A549 (cell line): Measurements from ENCODE around the gene XRRA1. TPM values are rescaled to one million over a fixed set of nuclear protein-coding genes. Genes with fewer than 3 reads are reported as not detected.
"Not testable (repeated sequence)": the region's sequence is repeated elsewhere in the genome, so short reads cannot be mapped to it uniquely, and the experiment has no call there.

Experiments used
- ATAC-seq, 2 experiments: fragments of 200-7000 bp in 1 of 2; fragments of >200 bp in 1 of 2; cut with Nextera tagmentation in 1 of 2; cut with Tn5 transposase in 1 of 2; 3 replicates each; pipeline versions ENCODE4 v1.8.0 to v1.9.1; 2018 to 2020; ENCODE audit warnings: mild to moderate bottlenecking in 1 of 2, moderate library complexity in 1 of 2
- CTCF ChIA-PET: fragments of 300-600 bp; sonication (Branson Sonifier 250); formaldehyde crosslinking; extraction: SDS; loops from one replicate; lab custom pipeline; 2021; ENCODE audit warnings: antibody characterized with exemption, inconsistent platforms; lab: Yijun Ruan, JAX
- POLR2A ChIA-PET: fragments of 350-600 bp; formaldehyde crosslinking; extraction: SDS; loops from one replicate; lab custom pipeline; 2021; ENCODE audit warnings: antibody characterized with exemption, inconsistent platforms; lab: Yijun Ruan, JAX
- DNase-seq, 2 experiments: peaks; one replicate each; pipeline versions ENCODE4 v3.0.0 to v3.0.0-alpha.2; 2011 to 2016; ENCODE audit warnings: low read depth in 1 of 2, low spot score in 1 of 2
- FAIRE-seq: peaks from 2 replicates; lab custom pipeline; 2011; peaks lifted over from hg19 to GRCh38; lab: Jason Lieb, UNC
- H3K27ac ChIP-seq, 2 experiments: fragments of >200 bp; sonication (Bioruptor Twin); formaldehyde crosslinking; 3 replicates each; pipeline ENCODE4 v1.5.1; 2016 to 2017
- H3K4me1 ChIP-seq: fragments of >200 bp; sonication (Bioruptor Twin); formaldehyde crosslinking; 3 replicates; pipeline ENCODE4 v1.6.1; 2016
- H3K4me2 ChIP-seq: fragments of >200 bp; sonication (Bioruptor Twin); formaldehyde crosslinking; 3 replicates; pipeline ENCODE4 v1.6.1; 2016
- H3K4me3 ChIP-seq: fragments of >200 bp; sonication (Bioruptor Twin); formaldehyde crosslinking; 3 replicates; pipeline ENCODE4 v1.5.1; 2016
- H3K9me3 ChIP-seq: fragments of >200 bp; sonication (Bioruptor Twin); formaldehyde crosslinking; 3 replicates; pipeline ENCODE4 v1.6.1; 2016
- CBX2 ChIP-seq: fragments of 200-600 bp; sonication (generic); IDR thresholded peaks from 2 replicates; pipeline ENCODE4 v1.6.1; 2016; ENCODE audit warnings: low read depth, mild to moderate bottlenecking, borderline replicate concordance
- EHF ChIP-seq: fragments of 250-450 bp; sonication (Bioruptor Pico); IDR thresholded peaks from 2 replicates; pipeline ENCODE4 v1.5.0; 2020; ENCODE audit warnings: mild to moderate bottlenecking
- FOXS1 ChIP-seq: fragments of 250-450 bp; sonication (Bioruptor Pico); IDR thresholded peaks from 2 replicates; pipeline ENCODE4 v1.5.0; 2020; ENCODE audit warnings: mild to moderate bottlenecking, moderate library complexity
- GATA3 ChIP-seq: IDR thresholded peaks from 2 replicates; pipeline ENCODE4 v1.6.1; 2012; ENCODE audit warnings: borderline replicate concordance
- HMGXB4 ChIP-seq: fragments of 250-450 bp; sonication (Bioruptor Pico); IDR thresholded peaks from 2 replicates; pipeline ENCODE4 v1.5.0; 2021; ENCODE audit warnings: mild to moderate bottlenecking, moderate library complexity, borderline replicate concordance
- HOXA7 ChIP-seq: fragments of 250-450 bp; sonication (Bioruptor Pico); IDR thresholded peaks from 2 replicates; pipeline ENCODE4 v1.5.0; 2020; ENCODE audit warnings: mild to moderate bottlenecking, moderate library complexity
- HOXB5 ChIP-seq: fragments of 250-450 bp; sonication (Bioruptor Pico); IDR thresholded peaks from 2 replicates; pipeline ENCODE4 v1.5.0; 2020; ENCODE audit warnings: mild to moderate bottlenecking, moderate library complexity
- JUN ChIP-seq, 2 experiments: fragments of >200 bp; sonication (Bioruptor Twin); formaldehyde crosslinking; IDR thresholded peaks; 2 replicates in 1 of 2; 3 replicates in 1 of 2; pipeline ENCODE4 v1.6.1; 2016 to 2017
- MAFK ChIP-seq: fragments of 450-650 bp; IDR thresholded peaks from 2 replicates; pipeline ENCODE4 v1.6.1; 2014; ENCODE audit not compliant: partially characterized antibody
- MAX ChIP-seq: IDR thresholded peaks from 2 replicates; pipeline ENCODE4 v1.6.1; 2012
- MYC ChIP-seq: IDR thresholded peaks from 2 replicates; pipeline ENCODE4 v1.6.1; 2012; ENCODE audit warnings: mild to moderate bottlenecking, inconsistent platforms, low read length, improper control_type of control experiment, borderline replicate concordance
- NFE2L2 ChIP-seq: fragments of 150-350 bp; conservative IDR thresholded peaks from 2 replicates; pipeline ENCODE4 v1.6.1; 2014; ENCODE audit warnings: low read length
- NPAS2 ChIP-seq: fragments of 250-450 bp; sonication (Bioruptor Pico); IDR thresholded peaks from 2 replicates; pipeline ENCODE4 v1.8.0; 2022; ENCODE audit warnings: mild to moderate bottlenecking, moderate library complexity, borderline replicate concordance
- NR3C1 ChIP-seq: fragments of >200 bp; sonication (Bioruptor Twin); formaldehyde crosslinking; IDR thresholded peaks from 3 replicates; pipeline ENCODE4 v1.6.1; 2017
- PBX3 ChIP-seq: IDR thresholded peaks from 2 replicates; pipeline ENCODE4 v1.6.1; 2012
- RARB ChIP-seq: fragments of 250-450 bp; sonication (Bioruptor Pico); IDR thresholded peaks from 2 replicates; pipeline ENCODE4 v1.8.0; 2021; ENCODE audit warnings: mild to moderate bottlenecking, moderate library complexity
- RCOR1 ChIP-seq: fragments of 150-350 bp; IDR thresholded peaks from 2 replicates; pipeline ENCODE4 v1.6.1; 2014; ENCODE audit warnings: antibody characterized with exemption, low read length, low read depth
- REST ChIP-seq: fragments of 200-600 bp; sonication (generic); IDR thresholded peaks from 2 replicates; pipeline ENCODE4 v1.6.1; 2016; ENCODE audit warnings: antibody characterized with exemption, mild to moderate bottlenecking, moderate library complexity
- RFX5 ChIP-seq: fragments of 450-650 bp; IDR thresholded peaks from 2 replicates; pipeline ENCODE4 v1.7.1; 2014; ENCODE audit warnings: antibody characterized with exemption, mild to moderate bottlenecking, moderate library complexity
- RNF2 ChIP-seq: fragments of 200-600 bp; sonication (generic); IDR thresholded peaks from 2 replicates; pipeline ENCODE4 v1.6.1; 2016; ENCODE audit warnings: low read depth, mild to moderate bottlenecking, antibody characterized with exemption, moderate library complexity, borderline replicate concordance
- SREBF2 ChIP-seq: fragments of 450-650 bp; IDR thresholded peaks from 2 replicates; pipeline ENCODE4 v1.6.1; 2014; ENCODE audit warnings: mild to moderate bottlenecking, moderate library complexity
- TP53 ChIP-seq: fragments of 250-450 bp; sonication (Bioruptor Pico); IDR thresholded peaks from 2 replicates; pipeline ENCODE4 v1.5.0; 2021; ENCODE audit warnings: mild to moderate bottlenecking, moderate library complexity
- WGBS: methylation state at CpG from one replicate; pipeline ENCODE4 v1.1.6; 2017; ENCODE audit errors: missing lambda C conversion rate; 5-methylcytosine and 5-hydroxymethylcytosine counted together
- polyA plus RNA-seq, 4 experiments: library from polyadenylated mRNA; depleted of rRNA in 3 of 4; stranded (reverse); fragments of >200 nt; fragmentation: RNase III in 1 of 4; extraction: RNeasy Plus Mini Kit Qiagen cat#74134 plus additional on column Dnase treatment in 1 of 4; gene quantifications; 2 replicates in 3 of 4; 3 replicates in 1 of 4; pipeline ENCODE4 v1.2.3, GENCODE V29; 2011 to 2017

XRRA1 gene
- polyA plus RNA-seq, 2 of the 4 experiments (the other 2 are of a cell fraction): 6.6 to 10.6 TPM

- ATAC-seq (no peak), DNase-seq (no peak), FAIRE-seq (no peak)
- H3K9me3 ChIP-seq: no peaks in the 10 kb centered on the region
- 92% methylated on average over 5 of the region's 5 CpGs for WGBS
- POLR2A ChIA-PET: interaction anchor here (0.6 kb wide), 1 partner anchor 9 kb away, joined by 4 read pairs; no protein-coding TSS in a partner anchor
- TF ChIP-seq HOXB5 (CRISPR knock-in tag) (no peak), NR3C1 (no peak), HMGXB4 (CRISPR knock-in tag) (no peak), RARB (no peak), RNF2 (no peak), MYC (no peak), JUN (IDR thresholded peaks at IDR 0.05) (no peak), RFX5 (no peak), MAFK (no peak), TP53 (no peak), HOXA7 (CRISPR knock-in tag) (no peak), NFE2L2 (no peak), PBX3 (no peak)
- no peak overlapping the region for H3K4me3 ChIP-seq
- no peak overlapping the region for H3K27ac ChIP-seq
- H3K4me2 ChIP-seq: no peak overlapping the region
- H3K4me1 ChIP-seq: peaks cover 12% of the 10 kb centered on the region; the same call in 2 of the 3 replicates
- CTCF ChIA-PET: interaction anchor here (0.6 to 1.7 kb wide), 4 partner anchors 9 to 256 kb away, joined by 3 to 6 read pairs (median 4); no protein-coding TSS in a partner anchor
Observed at GRCh38 chr11:74992852-74993251, 44.0 kb upstream of the XRRA1 start.

GRCh38 chr11:74990941-74991340 is 42.0 kb upstream of the XRRA1 start:
- 26% methylated on average over 1 of the region's 1 CpG for WGBS
- Histone ChIP-seq H3K4me2 (no peak overlapping the region), H3K27ac (no peak overlapping the region), H3K4me1 (peaks cover 12% of the 10 kb centered on the region; the same call in 2 of the 3 replicates), H3K4me3 (no peak overlapping the region), H3K9me3 (no peaks in the 10 kb centered on the region)
- FAIRE-seq (no peak), ATAC-seq (no peak), DNase-seq (no peak)
- no peak for TF ChIP-seq SREBF2
- ChIA-PET CTCF (no interaction called here), POLR2A (no interaction called here)

- 94% methylated on average over 4 of the region's 4 CpGs for WGBS
- Histone ChIP-seq H3K4me1 (peaks cover 12% of the 10 kb centered on the region; the same call in 2 of the 3 replicates), H3K4me2 (peak overlapping the region; percentile 94)
- DNase-seq, POLR2A ChIA-PET, ATAC-seq, H3K9me3 ChIP-seq, H3K4me3 ChIP-seq, FAIRE-seq, H3K27ac ChIP-seq: not testable (repeated sequence)
- CTCF ChIA-PET: interaction anchor here (1.2 to 2.6 kb wide), 3 partner anchors 60 to 259 kb away, joined by 3 to 14 read pairs (median 4); no protein-coding TSS in a partner anchor
Observed at GRCh38 chr11:74990150-74990549, 41.3 kb upstream of the XRRA1 start.

- Histone ChIP-seq H3K27ac (peak overlapping the region; percentile 86 to 89), H3K9me3 (no peaks in the 10 kb centered on the region), H3K4me3 (peak overlapping the region; percentile 92), H3K4me2 (peak overlapping the region; percentile 94), H3K4me1 (peaks cover 12% of the 10 kb centered on the region; the same call in 2 of the 3 replicates)
- peak; percentile 22 to 25; a peak in 4 of 6 replicates for ATAC-seq
- 4% methylated on average over 8 of the region's 8 CpGs for WGBS
- CTCF ChIA-PET: interaction anchor here (0.7 to 2.6 kb wide), 7 partner anchors 22 to 260 kb away, joined by 3 to 14 read pairs (median 3); partner anchors contain the start of gene TPBGL
- peak; percentile 2 to 10 for DNase-seq
- FAIRE-seq: no peak
- POLR2A ChIA-PET: interaction anchor here (1.0 to 1.6 kb wide), 7 partner anchors 9 to 268 kb away, joined by 3 to 8 read pairs (median 3); partner anchors contain the start of genes SPCS2 and XRRA1
- TF ChIP-seq HMGXB4 (CRISPR knock-in tag) (no peak), CBX2 (no peak), GATA3 (no peak), FOXS1 (CRISPR knock-in tag) (no peak), MAX (peak; percentile 32; the same call in 1 of the 2 replicates), REST (0 out of 2 replicates have a peak, but pooled peaks have one; percentile 18), RARB (no peak), EHF (CRISPR knock-in tag) (no peak), NPAS2 (CRISPR knock-in tag) (no peak), RCOR1 (no peak)
Observed at GRCh38 chr11:74989260-74989638, 40.4 kb upstream of the XRRA1 start.
